Measurements from ENCODE around the gene KCTD5.

DNA sequence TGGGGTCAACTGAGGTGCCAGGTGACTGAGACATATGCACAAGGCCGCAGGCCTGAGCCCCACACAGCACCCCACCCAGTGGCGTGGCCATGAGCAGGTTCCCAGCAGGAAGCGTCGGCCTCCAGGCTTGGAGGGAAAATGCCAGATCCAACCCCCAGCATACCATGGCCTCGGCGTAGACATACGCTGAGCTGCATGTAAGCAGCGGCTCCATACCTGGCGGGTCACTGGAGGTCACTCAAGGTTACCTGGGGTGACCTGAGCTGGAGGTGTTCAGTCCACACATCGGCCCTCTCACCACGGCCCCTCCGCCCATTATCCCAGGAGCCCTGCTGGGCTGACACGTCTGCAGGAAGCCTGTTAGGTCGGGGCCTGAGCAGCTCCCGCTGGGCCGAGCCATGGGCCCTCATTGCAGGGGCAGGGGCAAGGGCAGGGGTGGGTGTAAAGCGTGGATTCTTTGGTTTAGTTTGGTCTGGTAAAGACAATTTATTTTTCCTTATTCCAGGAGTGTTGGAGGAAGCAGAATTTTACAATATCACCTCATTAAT, 15.2 kb downstream of the KCTD5 start:
- TF ChIP-seq EZH2 (IDR thresholded peaks at IDR 0.05; ENCODE audit: low read length), result no peak
- TF ChIP-seq, protein P1, sequence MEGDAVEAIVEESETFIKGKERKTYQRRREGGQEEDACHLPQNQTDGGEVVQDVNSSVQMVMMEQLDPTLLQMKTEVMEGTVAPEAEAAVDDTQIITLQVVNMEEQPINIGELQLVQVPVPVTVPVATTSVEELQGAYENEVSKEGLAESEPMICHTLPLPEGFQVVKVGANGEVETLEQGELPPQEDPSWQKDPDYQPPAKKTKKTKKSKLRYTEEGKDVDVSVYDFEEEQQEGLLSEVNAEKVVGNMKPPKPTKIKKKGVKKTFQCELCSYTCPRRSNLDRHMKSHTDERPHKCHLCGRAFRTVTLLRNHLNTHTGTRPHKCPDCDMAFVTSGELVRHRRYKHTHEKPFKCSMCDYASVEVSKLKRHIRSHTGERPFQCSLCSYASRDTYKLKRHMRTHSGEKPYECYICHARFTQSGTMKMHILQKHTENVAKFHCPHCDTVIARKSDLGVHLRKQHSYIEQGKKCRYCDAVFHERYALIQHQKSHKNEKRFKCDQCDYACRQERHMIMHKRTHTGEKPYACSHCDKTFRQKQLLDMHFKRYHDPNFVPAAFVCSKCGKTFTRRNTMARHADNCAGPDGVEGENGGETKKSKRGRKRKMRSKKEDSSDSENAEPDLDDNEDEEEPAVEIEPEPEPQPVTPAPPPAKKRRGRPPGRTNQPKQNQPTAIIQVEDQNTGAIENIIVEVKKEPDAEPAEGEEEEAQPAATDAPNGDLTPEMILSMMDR (optimal IDR thresholded peaks at IDR 0.05 in 1 of 3, IDR thresholded peaks at IDR 0.05 in 1 of 3, conservative IDR thresholded peaks at IDR 0.05 in 1 of 3; ENCODE audit: extremely low read depth in 1 of 3, insufficient read depth in 2 of 3, low read length in 3 of 3), result no peak

Data from keratinocyte (primary cell).